Astrocyte of the hippocampus (primary cell): ENCODE results near the gene SAYSD1.

Experiments
- DNase-seq: peaks from one replicate; pipeline ENCODE4 v3.0.0; 2011; ENCODE audit warnings: low read depth, low spot score

The SAYSD1 gene

GRCh38 chr6:39058471-39059147 is 56.4 kb downstream of the SAYSD1 start:
- no peak for DNase-seq

GRCh38 chr6:39057251-39058155 is 57.5 kb downstream of the SAYSD1 start:
- no peak for DNase-seq

- no peak for DNase-seq
Observed at GRCh38 chr6:39056681-39057080, 58.3 kb downstream of the SAYSD1 start.

- no peak for DNase-seq
Observed at GRCh38 chr6:39056191-39056590, 58.8 kb downstream of the SAYSD1 start.

GRCh38 chr6:39055661-39056060 is 59.3 kb downstream of the SAYSD1 start:
- DNase-seq = no peak

GRCh38 chr6:39054577-39055142 is 60.3 kb downstream of the SAYSD1 start:
- no peak for DNase-seq
